HG03095 (cell line): Measurements from ENCODE around the gene RTN4R.
"Not testable (repeated sequence)": the region's sequence is repeated elsewhere in the genome, so short reads cannot be mapped to it uniquely, and the experiment has no call there.

ENCODE experiments used
- ATAC-seq: cut with Tn5 transposase; IDR thresholded peaks from one replicate; pipeline ENCODE4 v1.9.1; 2021; ENCODE audit warnings: moderate library complexity; ENCODE audit not compliant: unreplicated experiment

Gene RTN4R

GRCh38 chr22:20272700-20273099 is 4.6 kb upstream of the RTN4R start:
- ATAC-seq, result no peak

GRCh38 chr22:20272174-20272573 is 4.1 kb upstream of the RTN4R start:
- no peak for ATAC-seq

- ATAC-seq, result no peak
Measured at GRCh38 chr22:20271114-20271994, 3.2 kb upstream of the RTN4R start.

GRCh38 chr22:20270190-20271113 is 2.3 kb upstream of the RTN4R start:
- ATAC-seq, result not testable (repeated sequence)

- not testable (repeated sequence) for ATAC-seq
Measured at GRCh38 chr22:20269673-20270072, 1.6 kb upstream of the RTN4R start.

- ATAC-seq, result not testable (repeated sequence)
Measured at GRCh38 chr22:20269201-20269600, 1.1 kb upstream of the RTN4R start.

- ATAC-seq, result no peak
Measured at GRCh38 chr22:20267441-20268278, 458 bp downstream of the RTN4R start.

- not testable (repeated sequence) for ATAC-seq
Measured at GRCh38 chr22:20266667-20267440, 1.3 kb downstream of the RTN4R start.

GRCh38 chr22:20265772-20266666 is 2.1 kb downstream of the RTN4R start:
- not testable (repeated sequence) for ATAC-seq

GRCh38 chr22:20264614-20265452 is 3.3 kb downstream of the RTN4R start:
- ATAC-seq, result no peak

GRCh38 chr22:20263404-20264281 is 4.5 kb downstream of the RTN4R start:
- not testable (repeated sequence) for ATAC-seq

GRCh38 chr22:20262582-20263147 is 5.5 kb downstream of the RTN4R start:
- no peak for ATAC-seq

GRCh38 chr22:20261848-20262581 is 6.1 kb downstream of the RTN4R start:
- ATAC-seq, result no peak

GRCh38 chr22:20260071-20260765 is 7.9 kb downstream of the RTN4R start:
- no peak for ATAC-seq

GRCh38 chr22:20259327-20259688 is 8.8 kb downstream of the RTN4R start:
- no peak for ATAC-seq
